Measurements from ENCODE around the gene FHIT. TPM values are rescaled to one million over a fixed set of nuclear protein-coding genes. Genes with fewer than 3 reads are reported as not detected.
A peak's percentile ranks its signal among the peaks of the same experiment; 100 is the strongest.

The FHIT gene
- total RNA-seq, 1 donor from 2014 or later: 29.9 TPM

DNA sequence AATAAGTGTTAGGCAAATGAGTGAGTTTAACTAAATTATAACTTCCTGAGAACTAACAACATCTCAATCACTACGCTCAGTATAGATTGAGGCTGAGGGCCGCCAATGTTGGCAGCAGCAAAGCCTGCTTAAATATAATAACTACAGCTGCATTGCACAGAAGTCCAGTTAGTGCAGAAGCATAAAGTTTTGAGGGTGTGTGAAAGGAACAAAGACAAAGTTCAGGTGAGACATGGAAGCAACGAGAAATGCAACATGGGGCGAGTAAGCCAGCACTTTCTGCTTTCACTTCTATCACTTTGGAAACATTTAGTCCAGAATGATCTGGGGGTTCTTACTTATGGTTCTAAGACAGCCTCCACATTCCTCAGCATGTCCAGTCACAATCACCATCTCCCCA lies 1149.1 kb downstream of the FHIT start:
- Mint-ChIP-seq H3K36me3 (ENCODE audit: low read depth) (peaks cover 3% of the 10 kb centered on the region), H3K27me3 (ENCODE audit: low read depth) (no peaks in the 10 kb centered on the region), H3K9me3 (peaks cover 3% of the 10 kb centered on the region), H3K4me3 (ENCODE audit: low read depth) (no peak overlapping the region), H3K4me1 (ENCODE audit: low read depth) (peaks cover 32% of the 10 kb centered on the region), H3K27ac (no peak overlapping the region)
- no peak for DNase-seq (ENCODE audit: low spot score)
- intact Hi-C loops (cut with micrococcal nuclease): no loop called here

DNA sequence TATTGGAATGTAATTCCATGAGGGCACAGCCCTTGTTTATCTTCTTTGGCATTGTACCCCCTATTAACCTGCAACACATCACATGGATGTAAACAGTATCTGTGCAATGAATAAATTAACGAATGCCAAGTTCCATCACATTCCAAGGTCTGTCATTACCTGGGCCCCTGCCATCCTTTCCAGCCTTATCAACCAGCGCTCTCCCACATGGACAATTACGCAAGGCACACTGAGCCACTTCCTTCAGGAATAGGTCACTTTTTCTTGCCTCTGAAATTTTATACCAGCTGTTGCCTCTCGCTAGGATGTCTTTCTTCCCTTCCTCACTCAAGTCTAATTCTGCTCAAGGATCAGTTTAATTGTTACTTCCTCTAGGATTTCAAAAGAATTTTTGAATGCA lies 1149.6 kb downstream of the FHIT start:
- intact Hi-C loops (cut with micrococcal nuclease): no loop called here
- Mint-ChIP-seq H3K4me3 (ENCODE audit: low read depth) (no peak overlapping the region), H3K4me1 (ENCODE audit: low read depth) (peaks cover 32% of the 10 kb centered on the region), H3K9me3 (peaks cover 3% of the 10 kb centered on the region), H3K27ac (no peak overlapping the region), H3K36me3 (ENCODE audit: low read depth) (peaks cover 3% of the 10 kb centered on the region), H3K27me3 (ENCODE audit: low read depth) (no peaks in the 10 kb centered on the region)
- no peak for DNase-seq (ENCODE audit: low spot score)

DNA sequence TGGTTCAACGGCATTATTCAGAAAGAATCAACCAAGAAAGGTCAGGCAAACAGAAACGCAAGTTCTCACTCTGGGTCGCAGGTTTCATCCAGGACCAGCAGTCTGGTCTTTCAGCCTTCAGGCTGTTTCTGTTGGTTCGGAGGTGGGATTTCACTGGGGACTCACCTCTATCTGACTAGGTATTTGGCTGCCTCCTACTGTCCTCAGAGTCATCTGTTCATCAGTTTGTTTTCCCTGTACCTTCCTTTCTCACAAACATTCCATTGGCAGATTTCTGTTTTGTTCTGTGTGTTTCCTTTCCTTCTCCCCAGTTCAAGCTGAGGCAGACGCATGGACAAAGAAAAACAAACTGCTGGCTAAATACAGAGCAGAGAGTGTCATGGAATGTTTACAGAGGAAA lies 1154.8 kb downstream of the FHIT start:
- H3K27ac Mint-ChIP-seq: no peak overlapping the region
- DNase-seq (ENCODE audit: low spot score): no peak
- intact Hi-C loops (cut with micrococcal nuclease): no loop called here
- peaks cover 9% of the 10 kb centered on the region for H3K4me1 Mint-ChIP-seq (ENCODE audit: low read depth)
- no peaks in the 10 kb centered on the region for H3K27me3 Mint-ChIP-seq (ENCODE audit: low read depth)
- H3K4me3 Mint-ChIP-seq (ENCODE audit: low read depth): no peak overlapping the region
- peaks cover 8% of the 10 kb centered on the region for H3K9me3 Mint-ChIP-seq
- peaks cover 7% of the 10 kb centered on the region for H3K36me3 Mint-ChIP-seq (ENCODE audit: low read depth)

DNA sequence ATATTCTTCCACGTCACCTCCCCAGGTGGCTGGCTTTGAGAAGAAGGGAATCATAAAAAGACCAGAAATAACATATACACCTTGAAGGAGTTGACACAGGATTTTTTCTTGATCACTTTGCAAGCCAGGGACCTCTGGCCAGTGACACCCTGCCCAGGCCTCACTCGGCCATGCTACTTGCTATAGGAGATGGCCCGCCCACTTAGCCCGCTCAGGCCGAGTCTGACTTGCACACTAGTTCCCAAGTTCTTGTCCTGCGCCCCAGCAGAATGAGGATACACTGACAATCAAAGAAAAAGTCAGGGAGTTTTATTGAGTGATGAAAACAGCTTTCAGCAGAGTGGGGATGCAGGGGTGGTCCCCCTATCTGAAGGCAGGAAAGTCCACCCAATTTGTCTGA lies 1155.3 kb downstream of the FHIT start:
- intact Hi-C loops (cut with micrococcal nuclease): no loop called here
- Mint-ChIP-seq H3K4me1 (ENCODE audit: low read depth) (peaks cover 9% of the 10 kb centered on the region), H3K27ac (no peak overlapping the region), H3K9me3 (peaks cover 8% of the 10 kb centered on the region), H3K27me3 (ENCODE audit: low read depth) (no peaks in the 10 kb centered on the region), H3K4me3 (ENCODE audit: low read depth) (no peak overlapping the region), H3K36me3 (ENCODE audit: low read depth) (peaks cover 7% of the 10 kb centered on the region)
- DNase-seq (ENCODE audit: low spot score): no peak

DNA sequence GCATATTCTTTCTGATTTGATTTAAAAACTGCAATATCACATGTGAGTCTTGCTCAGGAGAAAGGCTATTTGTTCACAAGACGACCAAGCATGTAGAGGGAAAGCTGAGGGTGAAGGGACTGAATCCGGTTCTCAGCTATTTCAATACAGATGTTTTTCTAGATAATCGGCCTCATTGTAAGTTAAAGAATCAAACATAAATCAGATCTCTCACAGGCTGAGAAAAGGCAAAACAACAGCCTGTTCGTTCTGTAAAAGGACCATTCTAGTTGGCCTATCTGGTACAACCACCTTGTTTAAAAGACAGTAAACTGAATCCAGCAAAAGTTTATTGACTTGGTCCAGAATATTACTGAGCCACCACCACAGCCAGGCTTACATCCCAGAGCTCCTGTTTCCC lies 1155.7 kb downstream of the FHIT start:
- no peak for DNase-seq (ENCODE audit: low spot score)
- intact Hi-C loops (cut with micrococcal nuclease): no loop called here
- Mint-ChIP-seq H3K9me3 (peaks cover 8% of the 10 kb centered on the region), H3K4me1 (ENCODE audit: low read depth) (peaks cover 11% of the 10 kb centered on the region), H3K27ac (no peak overlapping the region), H3K27me3 (ENCODE audit: low read depth) (no peaks in the 10 kb centered on the region), H3K36me3 (ENCODE audit: low read depth) (peaks cover 7% of the 10 kb centered on the region), H3K4me3 (ENCODE audit: low read depth) (no peak overlapping the region)

DNA sequence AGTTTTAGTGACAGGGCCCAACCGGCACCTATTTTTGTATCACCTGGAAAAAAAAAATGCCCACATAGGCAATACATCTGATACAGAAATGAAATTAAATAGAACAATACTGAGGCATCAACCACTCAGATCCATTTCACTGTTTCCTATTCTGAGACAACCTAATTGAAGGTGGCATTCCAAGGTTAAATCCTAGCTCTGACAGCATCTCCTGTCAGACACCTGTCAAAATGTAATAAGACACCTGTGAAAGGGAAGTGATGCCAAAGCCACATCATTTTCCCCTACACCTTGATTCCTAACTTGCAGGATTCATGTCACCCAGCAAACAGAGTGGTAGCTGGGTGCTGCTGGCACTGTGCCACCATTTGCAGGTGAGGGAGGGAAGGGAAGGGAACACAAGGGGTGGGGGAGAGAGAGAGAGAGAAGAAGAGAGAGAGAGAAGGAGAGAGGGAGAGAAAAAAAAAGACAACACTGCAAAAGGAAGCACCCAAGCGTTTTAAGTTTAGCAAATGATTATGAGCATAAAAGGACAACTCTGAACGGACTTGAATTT lies 1156.8 kb downstream of the FHIT start:
- H3K27ac Mint-ChIP-seq: no peak overlapping the region
- intact Hi-C loops (cut with micrococcal nuclease): no loop called here
- H3K4me1 Mint-ChIP-seq (ENCODE audit: low read depth): peaks cover 11% of the 10 kb centered on the region
- no peak for DNase-seq (ENCODE audit: low spot score)
- peaks cover 8% of the 10 kb centered on the region for H3K9me3 Mint-ChIP-seq
- H3K4me3 Mint-ChIP-seq (ENCODE audit: low read depth): no peak overlapping the region
- peaks cover 7% of the 10 kb centered on the region for H3K36me3 Mint-ChIP-seq (ENCODE audit: low read depth)
- H3K27me3 Mint-ChIP-seq (ENCODE audit: low read depth): no peaks in the 10 kb centered on the region

DNA sequence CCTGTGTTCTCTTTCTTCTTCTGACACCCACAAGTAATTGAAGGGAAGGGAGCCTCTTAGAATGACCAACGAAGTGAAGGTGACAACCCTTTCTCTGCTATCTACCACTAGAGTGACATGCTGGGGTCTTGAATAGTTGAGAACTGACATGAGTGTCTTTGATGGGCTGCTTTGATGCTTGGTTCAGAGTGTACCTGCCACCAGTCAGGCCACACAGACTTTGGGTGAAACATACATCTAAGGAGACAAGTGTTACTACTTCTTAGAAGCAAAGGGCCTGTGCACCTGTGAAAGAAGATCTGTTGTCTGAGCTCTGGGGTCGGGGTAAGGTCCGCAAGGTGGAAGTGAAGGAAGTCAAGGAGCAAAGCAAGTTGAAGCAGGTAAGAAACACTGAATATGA lies 1160.7 kb downstream of the FHIT start:
- H3K27me3 Mint-ChIP-seq (ENCODE audit: low read depth): no peaks in the 10 kb centered on the region
- H3K9me3 Mint-ChIP-seq: peaks cover 25% of the 10 kb centered on the region
- H3K36me3 Mint-ChIP-seq (ENCODE audit: low read depth): peaks cover 28% of the 10 kb centered on the region
- H3K27ac Mint-ChIP-seq: no peak overlapping the region
- H3K4me1 Mint-ChIP-seq (ENCODE audit: low read depth): peaks cover 35% of the 10 kb centered on the region
- no peak for DNase-seq (ENCODE audit: low spot score)
- intact Hi-C loops (cut with micrococcal nuclease): no loop called here
- no peak overlapping the region for H3K4me3 Mint-ChIP-seq (ENCODE audit: low read depth)

DNA sequence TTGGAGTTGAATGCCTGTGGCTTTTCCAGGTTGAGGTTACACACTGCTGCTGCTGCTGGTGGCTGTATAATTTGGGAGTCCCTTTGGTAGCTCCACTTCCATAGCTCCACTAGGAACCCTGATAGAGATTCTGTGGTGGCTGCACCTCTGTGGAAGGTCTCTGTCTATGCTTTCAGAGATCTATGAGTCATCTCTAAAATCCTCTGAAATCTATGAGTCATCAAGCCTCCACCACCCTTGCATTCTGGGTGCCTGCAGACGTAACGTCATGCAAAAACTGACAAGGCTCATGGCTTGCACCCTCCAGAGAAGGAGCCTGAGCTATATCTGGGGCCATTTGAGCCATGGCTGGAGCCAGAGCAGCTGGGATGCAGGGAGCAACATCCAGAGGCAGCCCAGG lies 1164.4 kb downstream of the FHIT start:
- peak overlapping the region; percentile 91 for H3K27ac Mint-ChIP-seq
- peaks cover 57% of the 10 kb centered on the region for H3K36me3 Mint-ChIP-seq (ENCODE audit: low read depth)
- peaks cover 44% of the 10 kb centered on the region for H3K9me3 Mint-ChIP-seq
- peaks cover 48% of the 10 kb centered on the region for H3K4me1 Mint-ChIP-seq (ENCODE audit: low read depth)
- DNase-seq (ENCODE audit: low spot score): peak; percentile 50
- no peak overlapping the region for H3K4me3 Mint-ChIP-seq (ENCODE audit: low read depth)
- no peaks in the 10 kb centered on the region for H3K27me3 Mint-ChIP-seq (ENCODE audit: low read depth)
- intact Hi-C loops (cut with micrococcal nuclease): loop anchor here (10.0 kb wide), 3 partner anchors 218 to 1438 kb away; no protein-coding TSS in a partner anchor

DNA sequence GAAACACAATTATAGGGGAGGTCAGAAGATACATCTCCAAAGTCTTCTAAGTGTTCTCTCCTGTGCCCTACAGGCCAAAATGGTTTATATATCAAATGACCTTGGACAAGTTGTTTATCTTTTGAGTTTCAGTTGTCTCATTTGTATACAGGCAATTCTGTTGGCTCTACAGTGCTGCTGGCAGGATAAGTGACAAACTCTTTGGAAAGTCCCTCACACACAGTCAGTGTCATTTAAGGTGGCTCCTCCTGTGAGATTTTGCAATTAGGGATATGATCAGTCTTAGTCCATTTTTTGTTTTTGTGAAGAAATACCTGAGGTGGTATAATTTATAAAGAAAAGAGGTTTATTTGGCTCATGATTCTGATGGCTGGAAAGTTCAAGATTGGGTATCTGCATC lies 1165.6 kb downstream of the FHIT start:
- DNase-seq (ENCODE audit: low spot score): no peak
- H3K9me3 Mint-ChIP-seq: peaks cover 47% of the 10 kb centered on the region
- H3K4me3 Mint-ChIP-seq (ENCODE audit: low read depth): no peak overlapping the region
- H3K27me3 Mint-ChIP-seq (ENCODE audit: low read depth): no peaks in the 10 kb centered on the region
- intact Hi-C loops (cut with micrococcal nuclease): loop anchor here (10.0 kb wide), 3 partner anchors 219 to 1439 kb away; no protein-coding TSS in a partner anchor
- H3K36me3 Mint-ChIP-seq (ENCODE audit: low read depth): peaks cover 57% of the 10 kb centered on the region
- H3K4me1 Mint-ChIP-seq (ENCODE audit: low read depth): peaks cover 56% of the 10 kb centered on the region
- peak overlapping the region; percentile 48 for H3K27ac Mint-ChIP-seq

DNA sequence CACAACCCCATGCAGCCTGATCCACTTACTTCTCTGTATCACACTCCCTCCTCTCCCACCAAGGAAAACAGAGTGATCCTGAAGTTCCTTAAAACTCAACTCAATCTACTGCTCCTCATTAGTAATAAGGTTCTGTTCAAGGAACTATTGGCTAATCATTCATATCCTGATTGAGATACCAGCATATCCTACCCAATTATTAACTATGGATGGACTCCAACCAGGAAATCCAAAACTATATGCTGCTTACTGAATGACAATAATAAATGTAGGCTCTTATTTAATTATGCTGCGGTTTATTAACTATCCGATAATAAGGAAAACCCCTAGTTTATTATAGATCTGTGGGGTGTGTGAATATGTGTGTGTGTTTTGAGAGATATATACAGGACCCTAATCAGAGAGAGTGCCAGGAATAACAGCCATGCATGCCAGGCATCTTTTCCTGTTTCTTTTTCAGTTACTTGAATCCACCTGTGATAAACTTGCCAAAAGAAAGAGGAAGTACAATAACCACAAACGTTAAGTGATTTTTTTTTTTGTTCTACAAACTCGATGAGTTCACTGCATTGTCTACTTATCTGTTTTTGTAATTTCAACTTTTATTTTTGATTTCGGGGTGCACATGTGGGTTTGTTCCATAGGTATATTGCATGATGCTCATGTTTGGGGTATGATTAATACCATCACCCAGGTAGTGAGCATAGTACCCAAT lies 1169.7 kb downstream of the FHIT start:
- H3K27ac Mint-ChIP-seq: peak overlapping the region; percentile 86
- H3K36me3 Mint-ChIP-seq (ENCODE audit: low read depth): peaks cover 43% of the 10 kb centered on the region
- peak overlapping the region; percentile 69 for H3K4me3 Mint-ChIP-seq (ENCODE audit: low read depth)
- peaks cover 67% of the 10 kb centered on the region for H3K4me1 Mint-ChIP-seq (ENCODE audit: low read depth)
- H3K9me3 Mint-ChIP-seq: peaks cover 35% of the 10 kb centered on the region
- intact Hi-C loops (cut with micrococcal nuclease): loop anchor here (2.0 to 10.0 kb wide), 8 partner anchors 23 to 1443 kb away; partner anchors contain the start of gene FHIT
- DNase-seq (ENCODE audit: low spot score): no peak
- no peaks in the 10 kb centered on the region for H3K27me3 Mint-ChIP-seq (ENCODE audit: low read depth)

DNA sequence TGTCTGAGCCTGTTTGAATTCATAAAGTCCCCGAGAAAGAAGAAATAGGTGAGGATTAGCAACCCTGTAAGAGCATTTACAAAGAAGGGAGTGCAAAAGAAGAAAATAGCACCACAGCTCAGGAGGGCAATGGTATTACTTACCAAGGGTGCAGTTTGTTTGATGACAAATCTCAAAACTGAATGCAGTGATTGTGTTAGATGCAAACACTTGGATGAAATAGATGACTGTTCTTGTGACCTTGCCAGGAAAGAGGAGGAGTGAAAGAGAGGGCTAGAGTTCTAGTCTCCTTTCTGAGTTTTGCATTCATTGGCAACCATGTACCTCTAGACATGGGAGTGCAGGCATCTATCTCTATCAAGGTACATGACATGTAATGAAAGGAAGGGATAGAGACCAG lies 1170.6 kb downstream of the FHIT start:
- H3K4me3 Mint-ChIP-seq (ENCODE audit: low read depth): peak overlapping the region; percentile 81
- intact Hi-C loops (cut with micrococcal nuclease): loop anchor here (1.0 to 10.0 kb wide), 11 partner anchors 24 to 1444 kb away; partner anchors contain the start of gene FHIT
- no peak for DNase-seq (ENCODE audit: low spot score)
- H3K9me3 Mint-ChIP-seq: peaks cover 28% of the 10 kb centered on the region
- H3K27me3 Mint-ChIP-seq (ENCODE audit: low read depth): no peaks in the 10 kb centered on the region
- peak overlapping the region; percentile 92 for H3K27ac Mint-ChIP-seq
- peaks cover 64% of the 10 kb centered on the region for H3K4me1 Mint-ChIP-seq (ENCODE audit: low read depth)
- peaks cover 34% of the 10 kb centered on the region for H3K36me3 Mint-ChIP-seq (ENCODE audit: low read depth)

DNA sequence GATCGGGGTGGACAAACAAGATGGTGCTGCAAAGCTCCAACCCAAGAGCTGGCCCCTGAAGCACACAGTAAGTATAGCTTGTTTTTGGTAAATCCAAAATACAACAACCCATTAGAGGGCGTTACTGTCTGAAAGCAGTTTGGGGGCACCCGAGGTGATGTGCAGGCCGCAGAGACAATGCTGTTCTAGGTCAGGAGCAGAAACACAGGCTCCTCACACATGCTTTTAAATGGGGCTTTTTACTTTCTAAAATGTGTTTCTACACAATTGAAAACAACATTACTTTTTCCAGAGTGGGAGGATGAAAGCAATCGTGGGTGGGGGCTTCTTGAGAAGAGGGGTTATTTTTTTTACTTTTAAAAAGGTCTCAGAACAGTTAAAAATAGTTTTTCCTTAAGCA lies 1172.2 kb downstream of the FHIT start:
- peak overlapping the region; percentile 81 for H3K4me3 Mint-ChIP-seq (ENCODE audit: low read depth)
- DNase-seq (ENCODE audit: low spot score): peak; percentile 48
- intact Hi-C loops (cut with micrococcal nuclease): loop anchor here (1.0 to 5.0 kb wide), 5 partner anchors 31 to 692 kb away; no protein-coding TSS in a partner anchor
- H3K27me3 Mint-ChIP-seq (ENCODE audit: low read depth): no peaks in the 10 kb centered on the region
- H3K27ac Mint-ChIP-seq: peak overlapping the region; percentile 92
- H3K36me3 Mint-ChIP-seq (ENCODE audit: low read depth): peaks cover 28% of the 10 kb centered on the region
- H3K9me3 Mint-ChIP-seq: peaks cover 16% of the 10 kb centered on the region
- peaks cover 67% of the 10 kb centered on the region for H3K4me1 Mint-ChIP-seq (ENCODE audit: low read depth)

DNA sequence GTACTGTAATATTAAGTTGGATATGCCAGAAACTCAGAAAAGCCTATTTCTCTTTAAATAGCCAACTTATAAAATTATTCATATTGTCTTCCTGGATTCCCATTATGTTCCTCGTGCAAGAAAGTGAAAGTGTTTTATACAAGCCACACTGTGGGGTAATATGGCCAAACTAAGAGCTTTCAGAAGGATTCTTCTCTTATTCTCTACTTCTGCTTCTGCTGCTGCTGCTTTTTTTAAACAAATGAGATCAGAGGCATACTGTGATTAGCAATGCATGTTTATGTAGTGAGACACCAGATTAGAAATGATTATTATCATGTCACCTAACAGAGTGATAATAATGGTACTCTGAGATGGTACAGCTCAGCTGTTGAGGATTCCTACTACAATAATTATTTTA lies 1174.9 kb downstream of the FHIT start:
- Mint-ChIP-seq H3K36me3 (ENCODE audit: low read depth) (peaks cover 26% of the 10 kb centered on the region), H3K27me3 (ENCODE audit: low read depth) (no peaks in the 10 kb centered on the region), H3K9me3 (peaks cover 9% of the 10 kb centered on the region), H3K4me3 (ENCODE audit: low read depth) (peak overlapping the region; percentile 70), H3K4me1 (ENCODE audit: low read depth) (peaks cover 65% of the 10 kb centered on the region), H3K27ac (peak overlapping the region; percentile 86)
- DNase-seq (ENCODE audit: low spot score): no peak
- intact Hi-C loops (cut with micrococcal nuclease): loop anchor here (5.0 kb wide), 2 partner anchors 476 to 689 kb away; no protein-coding TSS in a partner anchor
